Transverse colon (tissue), 4 donors: ENCODE measurements around the gene GADL1.

Experiments used
- CTCF ChIP-seq, 5 experiments: fragments of 200-600 bp in 3 of 5; fragments of 450-650 bp in 2 of 5; sonication (generic) in 3 of 5; IDR thresholded peaks; 1 replicate in 2 of 5; 2 replicates in 3 of 5; pipeline ENCODE4 v1.5.1; 2016 to 2017; ENCODE audit warnings: antibody characterized with exemption in 5 of 5, inconsistent platforms in 3 of 5, mild to moderate bottlenecking in 2 of 5, moderate library complexity in 1 of 5
- POLR2A ChIP-seq: fragments of 450-650 bp; IDR thresholded peaks from one replicate; pipeline ENCODE4 v1.6.1; 2016; ENCODE audit warnings: antibody characterized with exemption, mild to moderate bottlenecking, moderate library complexity
- POLR2AphosphoS5 ChIP-seq, 3 donors: sonication (generic); formaldehyde crosslinking; IDR thresholded peaks; one replicate each; pipeline ENCODE4 v1.6.1; 2016; ENCODE audit warnings: antibody characterized with exemption in 3 of 3

DNA sequence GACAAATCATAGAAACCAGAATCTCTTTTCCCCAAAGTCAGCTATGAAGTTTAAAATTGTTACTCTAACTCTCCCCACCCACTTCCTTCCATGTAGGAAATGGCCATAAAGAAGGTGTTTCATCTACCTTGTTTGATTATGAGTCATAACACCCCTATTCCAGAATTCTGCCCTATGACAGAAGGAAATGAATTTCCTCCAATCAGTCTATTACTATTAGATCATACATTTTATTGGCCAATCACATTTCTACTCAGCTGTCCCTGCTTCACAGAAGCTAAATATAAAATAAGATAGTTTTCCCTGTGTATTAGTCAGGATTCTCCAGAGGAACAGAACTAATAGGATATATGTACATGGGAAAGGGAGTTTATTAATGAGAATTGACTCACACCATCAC is 186.0 kb downstream of the GADL1 start:
- TF ChIP-seq CTCF (IDR thresholded peaks at IDR 0.05) (no peak), POLR2A (no peak), POLR2AphosphoS5 (IDR thresholded peaks at IDR 0.05) (no peak)
